ENCODE results near the gene PCCB.

- TF ChIP-seq GATA2 (IDR thresholded peaks at IDR 0.05; ENCODE audit: low read depth, low read length) (no peak), GATA3 (IDR thresholded peaks at IDR 0.05; ENCODE audit: low read depth, low read length) (no peak)
Observed at GRCh38 chr3:136277115-136277514, 27.0 kb downstream of the PCCB start.
